ENCODE results near the gene RFLNA.

- TF ChIP-seq EZH2phosphoT487 (IDR thresholded peaks at IDR 0.05; ENCODE audit: insufficient read depth, low read depth) (no peak), EZH2 (IDR thresholded peaks at IDR 0.05; ENCODE audit: insufficient read depth, poor library complexity, severe bottlenecking) (no peak)
Observed at GRCh38 chr12:124304314-124304790, 9.5 kb downstream of the RFLNA start.
